HG02642 (cell line): Measurements from ENCODE around the gene LRRC23.

Experiments
- ATAC-seq: cut with Tn5 transposase; IDR thresholded peaks from one replicate; pipeline ENCODE4 v1.9.1; 2021; ENCODE audit warnings: mild to moderate bottlenecking; ENCODE audit not compliant: unreplicated experiment, poor library complexity

LRRC23 gene

GRCh38 chr12:6923851-6924250 lies 19.2 kb downstream of the LRRC23 start:
- ATAC-seq: no peak

GRCh38 chr12:6925239-6925539 lies 20.6 kb downstream of the LRRC23 start:
- ATAC-seq: no peak

- no peak for ATAC-seq
Observed at GRCh38 chr12:6925540-6926279, 21.1 kb downstream of the LRRC23 start.

- no peak for ATAC-seq
Observed at GRCh38 chr12:6927379-6928021, 22.9 kb downstream of the LRRC23 start, which contains the start of gene ATN1. Gene ATN1 (plus strand): TSS chr12:6927959. CDS start chr12:6934002, 6,043 bp downstream.

GRCh38 chr12:6928022-6928702 lies 23.5 kb downstream of the LRRC23 start:
- ATAC-seq: no peak

- ATAC-seq: no peak
Observed at GRCh38 chr12:6928703-6929407, 24.2 kb downstream of the LRRC23 start.

DNA sequence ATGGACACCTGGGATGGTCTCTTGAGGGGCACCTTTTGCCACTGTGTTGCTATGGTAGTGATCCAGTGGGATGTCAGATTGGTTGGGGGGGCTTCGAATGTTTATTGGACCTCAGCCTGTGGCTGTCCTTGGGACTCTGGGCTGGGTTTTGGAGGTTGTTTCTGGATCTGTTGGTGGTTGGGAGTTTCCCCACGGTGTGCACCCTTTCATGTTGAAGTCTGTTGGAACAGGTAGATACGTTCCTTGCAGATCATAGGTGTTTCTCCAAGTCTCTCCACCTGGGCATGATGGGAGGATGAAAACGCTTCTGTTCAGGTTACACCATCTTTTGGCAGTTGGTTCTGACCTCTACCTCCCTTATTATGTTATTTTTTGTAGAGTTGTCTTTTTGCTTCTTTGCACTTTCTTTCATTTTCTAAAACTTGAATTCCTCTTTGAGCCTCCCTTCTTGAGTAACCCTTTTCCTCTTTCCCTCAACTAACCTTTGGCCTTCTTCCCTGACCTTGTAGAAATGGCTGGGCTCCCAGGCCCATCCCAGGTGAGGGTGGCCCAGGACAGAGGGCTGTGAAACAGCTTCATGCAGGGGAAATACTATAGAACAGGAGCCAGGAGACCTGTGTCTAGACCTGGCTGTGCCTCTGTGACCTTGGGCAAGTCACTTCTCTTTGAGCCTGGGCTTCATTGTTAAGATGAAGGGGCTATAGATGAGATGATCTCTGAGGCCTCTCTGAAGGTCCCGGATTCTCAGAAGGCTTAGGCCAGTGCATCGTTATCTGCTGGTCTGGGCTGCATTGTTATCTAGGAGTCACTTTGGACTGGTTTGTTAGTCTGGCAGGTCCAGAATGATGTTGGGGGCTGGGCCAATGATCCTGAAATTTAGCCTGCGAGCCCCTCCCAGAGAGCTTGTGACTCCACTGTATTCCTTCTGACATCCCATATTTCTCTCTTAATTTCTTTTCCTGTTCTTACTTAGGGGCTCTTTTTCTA lies 25.1 kb downstream of the LRRC23 start:
- no peak for ATAC-seq

DNA sequence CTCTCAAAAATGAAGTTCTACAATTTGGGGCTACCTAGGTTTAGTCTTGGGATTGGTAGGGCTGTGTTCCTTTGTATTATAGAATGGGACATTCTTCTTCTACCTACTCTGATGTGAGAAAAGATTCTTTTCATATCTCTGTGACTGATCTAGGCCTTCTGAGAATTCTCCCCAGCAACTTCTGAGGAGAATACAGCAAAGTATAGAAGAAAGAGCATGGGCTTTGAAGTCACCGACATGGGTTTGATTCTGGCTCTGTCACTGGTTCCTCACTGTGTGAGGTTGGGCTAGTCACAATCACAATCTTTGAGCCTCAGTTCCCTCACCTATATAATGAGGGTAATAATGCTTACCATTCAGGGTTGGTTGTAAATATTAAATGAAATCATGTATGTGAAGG lies 28.1 kb downstream of the LRRC23 start:
- ATAC-seq: no peak

DNA sequence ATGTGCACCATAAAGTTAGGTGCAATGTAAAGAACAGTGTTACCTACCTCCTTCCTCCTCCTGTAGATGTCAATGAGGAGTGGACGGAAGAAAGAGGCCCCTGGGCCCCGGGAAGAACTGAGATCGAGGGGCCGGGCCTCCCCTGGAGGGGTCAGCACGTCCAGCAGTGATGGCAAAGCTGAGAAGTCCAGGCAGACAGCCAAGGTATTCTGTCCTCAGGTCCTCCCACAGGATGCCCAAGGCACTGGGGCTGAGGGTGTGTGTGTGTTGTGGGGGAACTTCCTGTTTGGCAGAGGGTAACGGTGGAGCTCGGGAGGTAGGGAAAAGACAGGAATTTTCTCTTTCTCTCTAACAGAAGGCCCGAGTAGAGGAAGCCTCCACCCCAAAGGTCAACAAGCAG lies 29.5 kb downstream of the LRRC23 start:
- no peak for ATAC-seq

DNA sequence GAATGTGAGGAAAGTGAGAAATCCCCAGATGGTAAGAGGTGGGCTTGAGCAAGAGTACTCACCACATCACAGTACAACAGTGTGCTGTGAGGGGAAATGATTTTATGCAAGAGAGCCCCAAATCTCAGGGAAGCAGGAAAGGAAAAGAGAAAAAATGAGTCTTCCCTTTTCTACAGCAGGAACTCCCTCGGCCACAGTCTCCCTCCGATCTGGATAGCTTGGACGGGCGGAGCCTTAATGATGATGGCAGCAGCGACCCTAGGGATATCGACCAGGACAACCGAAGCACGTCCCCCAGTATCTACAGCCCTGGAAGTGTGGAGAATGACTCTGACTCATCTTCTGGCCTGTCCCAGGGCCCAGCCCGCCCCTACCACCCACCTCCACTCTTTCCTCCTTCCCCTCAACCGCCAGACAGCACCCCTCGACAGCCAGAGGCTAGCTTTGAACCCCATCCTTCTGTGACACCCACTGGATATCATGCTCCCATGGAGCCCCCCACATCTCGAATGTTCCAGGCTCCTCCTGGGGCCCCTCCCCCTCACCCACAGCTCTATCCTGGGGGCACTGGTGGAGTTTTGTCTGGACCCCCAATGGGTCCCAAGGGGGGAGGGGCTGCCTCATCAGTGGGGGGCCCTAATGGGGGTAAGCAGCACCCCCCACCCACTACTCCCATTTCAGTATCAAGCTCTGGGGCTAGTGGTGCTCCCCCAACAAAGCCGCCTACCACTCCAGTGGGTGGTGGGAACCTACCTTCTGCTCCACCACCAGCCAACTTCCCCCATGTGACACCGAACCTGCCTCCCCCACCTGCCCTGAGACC lies 31.0 kb downstream of the LRRC23 start:
- no peak for ATAC-seq

DNA sequence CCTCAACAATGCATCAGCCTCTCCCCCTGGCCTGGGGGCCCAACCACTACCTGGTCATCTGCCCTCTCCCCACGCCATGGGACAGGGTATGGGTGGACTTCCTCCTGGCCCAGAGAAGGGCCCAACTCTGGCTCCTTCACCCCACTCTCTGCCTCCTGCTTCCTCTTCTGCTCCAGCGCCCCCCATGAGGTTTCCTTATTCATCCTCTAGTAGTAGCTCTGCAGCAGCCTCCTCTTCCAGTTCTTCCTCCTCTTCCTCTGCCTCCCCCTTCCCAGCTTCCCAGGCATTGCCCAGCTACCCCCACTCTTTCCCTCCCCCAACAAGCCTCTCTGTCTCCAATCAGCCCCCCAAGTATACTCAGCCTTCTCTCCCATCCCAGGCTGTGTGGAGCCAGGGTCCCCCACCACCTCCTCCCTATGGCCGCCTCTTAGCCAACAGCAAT lies 31.6 kb downstream of the LRRC23 start:
- ATAC-seq: no peak

DNA sequence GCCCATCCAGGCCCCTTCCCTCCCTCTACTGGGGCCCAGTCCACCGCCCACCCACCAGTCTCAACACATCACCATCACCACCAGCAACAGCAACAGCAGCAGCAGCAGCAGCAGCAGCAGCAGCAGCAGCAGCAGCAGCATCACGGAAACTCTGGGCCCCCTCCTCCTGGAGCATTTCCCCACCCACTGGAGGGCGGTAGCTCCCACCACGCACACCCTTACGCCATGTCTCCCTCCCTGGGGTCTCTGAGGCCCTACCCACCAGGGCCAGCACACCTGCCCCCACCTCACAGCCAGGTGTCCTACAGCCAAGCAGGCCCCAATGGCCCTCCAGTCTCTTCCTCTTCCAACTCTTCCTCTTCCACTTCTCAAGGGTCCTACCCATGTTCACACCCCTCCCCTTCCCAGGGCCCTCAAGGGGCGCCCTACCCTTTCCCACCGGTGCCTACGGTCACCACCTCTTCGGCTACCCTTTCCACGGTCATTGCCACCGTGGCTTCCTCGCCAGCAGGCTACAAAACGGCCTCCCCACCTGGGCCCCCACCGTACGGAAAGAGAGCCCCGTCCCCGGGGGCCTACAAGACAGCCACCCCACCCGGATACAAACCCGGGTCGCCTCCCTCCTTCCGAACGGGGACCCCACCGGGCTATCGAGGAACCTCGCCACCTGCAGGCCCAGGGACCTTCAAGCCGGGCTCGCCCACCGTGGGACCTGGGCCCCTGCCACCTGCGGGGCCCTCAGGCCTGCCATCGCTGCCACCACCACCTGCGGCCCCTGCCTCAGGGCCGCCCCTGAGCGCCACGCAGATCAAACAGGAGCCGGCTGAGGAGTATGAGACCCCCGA lies 32.2 kb downstream of the LRRC23 start:
- ATAC-seq: peak; percentile 10

DNA sequence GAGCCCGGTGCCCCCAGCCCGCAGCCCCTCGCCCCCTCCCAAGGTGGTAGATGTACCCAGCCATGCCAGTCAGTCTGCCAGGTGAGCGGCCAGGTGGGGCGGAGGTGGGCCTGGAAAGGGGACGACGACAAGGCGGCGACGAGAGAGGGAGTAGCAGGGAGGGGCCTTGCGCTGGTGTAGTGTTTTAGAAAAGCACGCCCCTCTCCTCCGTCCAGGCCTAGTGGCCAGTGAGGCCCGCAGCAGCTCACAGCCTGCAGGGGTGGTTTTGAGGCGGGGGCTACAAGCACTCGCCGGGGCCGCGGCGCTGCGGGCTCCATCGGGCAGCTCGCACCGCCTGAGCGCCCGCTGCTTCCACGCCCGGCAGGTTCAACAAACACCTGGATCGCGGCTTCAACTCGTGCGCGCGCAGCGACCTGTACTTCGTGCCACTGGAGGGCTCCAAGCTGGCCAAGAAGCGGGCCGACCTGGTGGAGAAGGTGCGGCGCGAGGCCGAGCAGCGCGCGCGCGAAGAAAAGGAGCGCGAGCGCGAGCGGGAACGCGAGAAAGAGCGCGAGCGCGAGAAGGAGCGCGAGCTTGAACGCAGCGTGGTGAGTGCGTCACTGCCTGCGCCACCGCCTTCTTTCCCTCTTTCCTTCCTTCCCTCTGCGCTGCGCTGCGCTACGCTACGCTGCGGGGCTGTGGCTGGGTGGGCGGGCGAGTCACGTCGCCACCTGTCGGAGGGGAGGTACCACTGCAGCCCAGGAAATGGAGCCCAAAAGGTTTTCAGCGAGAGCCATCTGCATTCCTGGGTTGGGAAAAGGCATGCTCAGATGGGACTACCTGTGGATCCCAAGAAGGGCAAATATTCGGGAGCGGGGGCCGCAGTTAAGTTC lies 33.1 kb downstream of the LRRC23 start:
- peak; percentile 89 for ATAC-seq

DNA sequence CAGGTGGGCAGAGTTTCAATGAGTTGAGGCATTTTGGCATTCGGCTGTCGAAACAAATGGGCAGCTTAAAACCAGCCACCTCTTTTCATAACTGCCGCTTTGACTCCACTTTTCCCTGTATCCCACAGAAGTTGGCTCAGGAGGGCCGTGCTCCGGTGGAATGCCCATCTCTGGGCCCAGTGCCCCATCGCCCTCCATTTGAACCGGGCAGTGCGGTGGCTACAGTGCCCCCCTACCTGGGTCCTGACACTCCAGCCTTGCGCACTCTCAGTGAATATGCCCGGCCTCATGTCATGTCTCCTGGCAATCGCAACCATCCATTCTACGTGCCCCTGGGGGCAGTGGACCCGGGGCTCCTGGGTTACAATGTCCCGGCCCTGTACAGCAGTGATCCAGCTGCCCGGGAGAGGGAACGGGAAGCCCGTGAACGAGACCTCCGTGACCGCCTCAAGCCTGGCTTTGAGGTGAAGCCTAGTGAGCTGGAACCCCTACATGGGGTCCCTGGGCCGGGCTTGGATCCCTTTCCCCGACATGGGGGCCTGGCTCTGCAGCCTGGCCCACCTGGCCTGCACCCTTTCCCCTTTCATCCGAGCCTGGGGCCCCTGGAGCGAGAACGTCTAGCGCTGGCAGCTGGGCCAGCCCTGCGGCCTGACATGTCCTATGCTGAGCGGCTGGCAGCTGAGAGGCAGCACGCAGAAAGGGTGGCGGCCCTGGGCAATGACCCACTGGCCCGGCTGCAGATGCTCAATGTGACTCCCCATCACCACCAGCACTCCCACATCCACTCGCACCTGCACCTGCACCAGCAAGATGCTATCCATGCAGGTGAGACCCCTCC lies 34.0 kb downstream of the LRRC23 start:
- no peak for ATAC-seq

GRCh38 chr12:6939191-6939540 lies 34.5 kb downstream of the LRRC23 start:
- ATAC-seq: no peak

DNA sequence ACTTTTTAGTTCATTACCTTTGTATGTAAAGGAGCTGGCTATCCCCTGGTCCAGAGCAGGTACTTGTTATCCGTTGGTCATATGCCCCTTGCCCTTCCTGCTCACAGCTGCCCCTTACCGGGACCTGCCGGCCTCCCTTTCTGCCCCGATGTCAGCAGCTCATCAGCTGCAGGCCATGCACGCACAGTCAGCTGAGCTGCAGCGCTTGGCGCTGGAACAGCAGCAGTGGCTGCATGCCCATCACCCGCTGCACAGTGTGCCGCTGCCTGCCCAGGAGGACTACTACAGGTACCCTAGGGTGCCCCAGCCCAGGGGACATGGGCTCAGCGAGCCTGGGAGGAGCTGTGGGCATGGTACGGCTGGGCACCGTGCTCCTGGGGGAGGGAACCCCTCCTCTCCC lies 36.6 kb downstream of the LRRC23 start:
- ATAC-seq: no peak
